HepG2 (cell line): ENCODE data around the gene ARL5A. TPM values are rescaled to one million over a fixed set of nuclear protein-coding genes. Genes with fewer than 3 reads are reported as not detected.

Experiments used
- CCDC6 ChIP-seq: sonication (generic); formaldehyde crosslinking; IDR thresholded peaks from 2 replicates; pipeline ENCODE4 v1.8.1; 2022; ENCODE audit warnings: mild to moderate bottlenecking, missing genetic modification reagents, moderate library complexity
- CREB1 ChIP-seq, 2 experiments: fragments of 450-650 bp in 1 of 2; IDR thresholded peaks; 2 replicates each; pipeline ENCODE4 v1.6.1; 2016 to 2017; ENCODE audit warnings: control low read depth in 1 of 2, mild to moderate bottlenecking in 1 of 2, missing compliant biosample characterization in 1 of 2, missing genetic modification characterization in 1 of 2
- FOXK2 ChIP-seq: fragments of 450-650 bp; IDR thresholded peaks from 2 replicates; pipeline ENCODE4 v1.6.1; 2016
- FOXO4 ChIP-seq: sonication (generic); formaldehyde crosslinking; conservative IDR thresholded peaks from 2 replicates; pipeline ENCODE4 v1.8.1; 2023; ENCODE audit warnings: missing genetic modification reagents
- GLI4 ChIP-seq: sonication (generic); formaldehyde crosslinking; IDR thresholded peaks from 2 replicates; pipeline ENCODE4 v1.5.1; 2020; ENCODE audit warnings: missing genetic modification reagents, mild to moderate bottlenecking, moderate library complexity, borderline replicate concordance
- HBP1 ChIP-seq: IDR thresholded peaks from 2 replicates; pipeline ENCODE4 v1.6.1; 2016; ENCODE audit warnings: low read depth, control low read depth
- HNF4A ChIP-seq: sonication (generic); formaldehyde crosslinking; IDR thresholded peaks from 2 replicates; pipeline ENCODE4 v1.4.0; 2020; ENCODE audit warnings: missing genetic modification reagents
- HNF4G ChIP-seq, 2 experiments: sonication (generic) in 1 of 2; formaldehyde crosslinking in 1 of 2; IDR thresholded peaks; 2 replicates each; pipeline versions ENCODE4 v1.4.0 to v1.6.1; 2011 to 2020; ENCODE audit warnings: borderline replicate concordance in 2 of 2, low read depth in 2 of 2, mild to moderate bottlenecking in 2 of 2, low read length in 1 of 2, missing genetic modification reagents in 1 of 2, moderate library complexity in 1 of 2
- HOXA5 ChIP-seq: sonication (generic); formaldehyde crosslinking; IDR thresholded peaks from 2 replicates; pipeline ENCODE4 v1.4.0; 2020; ENCODE audit warnings: missing genetic modification reagents
- KDM5A ChIP-seq: fragments of 200-600 bp; sonication (generic); IDR thresholded peaks from 2 replicates; pipeline ENCODE4 v1.7.0; 2018; ENCODE audit warnings: antibody characterized with exemption, mild to moderate bottlenecking, low read length, borderline replicate concordance
- MAF1 ChIP-seq: sonication (generic); formaldehyde crosslinking; IDR thresholded peaks from 2 replicates; pipeline ENCODE4 v1.5.0; 2020; ENCODE audit warnings: missing genetic modification reagents, borderline replicate concordance
- MXD1 ChIP-seq: sonication (generic); formaldehyde crosslinking; IDR thresholded peaks from 2 replicates; pipeline ENCODE4 v1.4.0; 2020; ENCODE audit warnings: mild to moderate bottlenecking, missing genetic modification reagents
- PCBP1 ChIP-seq: fragments of 200-400 bp; formaldehyde crosslinking; IDR thresholded peaks from 2 replicates; pipeline ENCODE4 v1.6.1; 2017; ENCODE audit warnings: mild to moderate bottlenecking, low read depth, low read length, borderline replicate concordance
- SP1 ChIP-seq, 2 experiments: fragments of 450-650 bp in 1 of 2; sonication (generic) in 1 of 2; formaldehyde crosslinking in 1 of 2; IDR thresholded peaks; 2 replicates each; pipeline versions ENCODE4 v1.4.0 to v1.6.1; 2016 to 2020; ENCODE audit warnings: missing genetic modification reagents in 1 of 2
- TRAFD1 ChIP-seq: sonication (generic); formaldehyde crosslinking; IDR thresholded peaks from 2 replicates; pipeline ENCODE4 v1.5.1; 2020; ENCODE audit warnings: missing genetic modification reagents, mild to moderate bottlenecking, borderline replicate concordance
- ZBTB38 ChIP-seq: sonication (generic); formaldehyde crosslinking; IDR thresholded peaks from 2 replicates; pipeline ENCODE4 v1.5.1; 2020; ENCODE audit warnings: mild to moderate bottlenecking, missing genetic modification reagents
- ZFX ChIP-seq: sonication (generic); formaldehyde crosslinking; IDR thresholded peaks from 2 replicates; pipeline ENCODE4 v1.4.0; 2020; ENCODE audit warnings: mild to moderate bottlenecking, low read depth, missing genetic modification reagents, moderate library complexity
- ZMAT5 ChIP-seq: sonication (generic); formaldehyde crosslinking; IDR thresholded peaks from 2 replicates; pipeline ENCODE4 v1.5.0; 2020; ENCODE audit warnings: mild to moderate bottlenecking, low read depth, missing genetic modification reagents, borderline replicate concordance
- ZNF160 ChIP-seq: sonication (generic); formaldehyde crosslinking; IDR thresholded peaks from 2 replicates; pipeline ENCODE4 v1.8.0; 2022; ENCODE audit warnings: mild to moderate bottlenecking, inconsistent platforms, missing genetic modification reagents
- ZNF20 ChIP-seq: sonication (generic); formaldehyde crosslinking; IDR thresholded peaks from 2 replicates; pipeline ENCODE4 v1.4.0; 2020; ENCODE audit warnings: mild to moderate bottlenecking, moderate library complexity, missing genetic modification reagents
- ZNF512 ChIP-seq: sonication (generic); formaldehyde crosslinking; IDR thresholded peaks from 2 replicates; pipeline ENCODE4 v1.4.0; 2020; ENCODE audit warnings: mild to moderate bottlenecking, missing genetic modification reagents
- ZNF547 ChIP-seq: sonication (generic); formaldehyde crosslinking; IDR thresholded peaks from 2 replicates; pipeline ENCODE4 v1.5.1; 2020; ENCODE audit warnings: mild to moderate bottlenecking, missing genetic modification reagents
- ZNF776 ChIP-seq: sonication (generic); formaldehyde crosslinking; IDR thresholded peaks from 2 replicates; pipeline ENCODE4 v1.4.0; 2020; ENCODE audit warnings: mild to moderate bottlenecking, missing genetic modification reagents
- polyA plus RNA-seq, 8 experiments: library from polyadenylated mRNA; depleted of rRNA in 3 of 8; stranded (reverse) in 7 of 8; unstranded in 1 of 8; fragments of >200 nt; fragmentation: Illumina TruSeq in 4 of 8; extraction: Trizol in 4 of 8; gene quantifications; 2 replicates each; pipeline versions ENCODE4 v1.2.1 to v1.2.3, GENCODE V29; 2011 to 2016; ENCODE audit warnings: low read depth in 4 of 8, missing spikeins in 1 of 8, mixed read lengths in 1 of 8; ENCODE audit not compliant: insufficient read depth in 1 of 8
- total RNA-seq, 5 experiments: library from RNA; depleted of rRNA; stranded (reverse); fragments of >200 nt; fragmentation: Illumina TruSeq; extraction: Trizol; gene quantifications; 2 replicates each; pipeline ENCODE4 v1.2.3, GENCODE V29; 2016; ENCODE audit warnings: low read depth in 1 of 5

ARL5A gene
- total and polyA plus RNA-seq, 2 of the 13 experiments (the other 11 are each of a cell fraction or from before 2014, with no cell fraction given) = 47.5 to 149 TPM

GRCh38 chr2:151830961-151831360, 2.7 kb upstream of the ARL5A start (continued):
- TF ChIP-seq MXD1 (CRISPR knock-in tag) (no peak), HOXA5 (CRISPR knock-in tag) (no peak), CREB1 (IDR thresholded peaks at IDR 0.05) (no peak), CREB1 (CRISPR knock-in tag; IDR thresholded peaks at IDR 0.05) (peak; percentile 33; the same call in 1 of the 2 replicates), ZNF547 (CRISPR knock-in tag) (no peak), ZNF160 (CRISPR knock-in tag) (no peak), TRAFD1 (CRISPR knock-in tag) (no peak), FOXO4 (CRISPR knock-in tag) (no peak), FOXK2 (no peak), ZBTB38 (no peak), ZNF20 (CRISPR knock-in tag) (no peak), CCDC6 (no peak), ZNF512 (no peak), KDM5A (no peak), GLI4 (CRISPR knock-in tag) (no peak), HNF4A (CRISPR knock-in tag) (peak; percentile 73; the same call in 1 of the 2 replicates), ZFX (CRISPR knock-in tag) (no peak), MAF1 (CRISPR knock-in tag) (no peak), HNF4G (IDR thresholded peaks at IDR 0.05; ENCODE audit: borderline replicate concordance, low read depth, low read length) (peak; percentile 32; the same call in 1 of the 2 replicates), HNF4G (CRISPR knock-in tag; IDR thresholded peaks at IDR 0.05; ENCODE audit: borderline replicate concordance, low read depth) (no peak), ZNF776 (CRISPR knock-in tag) (no peak), PCBP1 (no peak), HBP1 (CRISPR knock-in tag) (no peak), ZMAT5 (CRISPR knock-in tag) (no peak), SP1 (IDR thresholded peaks at IDR 0.05) (no peak), SP1 (CRISPR knock-in tag; IDR thresholded peaks at IDR 0.05) (no peak)
